ENCODE results near the gene COX8C. TPM values are rescaled to one million over a fixed set of nuclear protein-coding genes. Genes with fewer than 3 reads are reported as not detected.

The COX8C gene
- total RNA-seq, 1 donor from 2014 or later: not detected

- DNase-seq (ENCODE audit: low spot score in 2 of 2) (no peak), FAIRE-seq (no peak)
Measured at GRCh38 chr14:93319958-93320357, 27.0 kb upstream of the COX8C start.

GRCh38 chr14:93320489-93320888, 26.5 kb upstream of the COX8C start:
- FAIRE-seq (no peak), DNase-seq (ENCODE audit: low spot score in 2 of 2) (no peak)

- FAIRE-seq: no peak
- DNase-seq (ENCODE audit: low spot score in 2 of 2): no peak
Measured at GRCh38 chr14:93322929-93323599, 23.9 kb upstream of the COX8C start.

GRCh38 chr14:93323600-93324174, 23.3 kb upstream of the COX8C start:
- FAIRE-seq: no peak
- no peak for DNase-seq (ENCODE audit: low spot score in 2 of 2)

GRCh38 chr14:93326196-93326595, 20.8 kb upstream of the COX8C start:
- FAIRE-seq (no peak), DNase-seq (ENCODE audit: low spot score in 2 of 2) (no peak)

GRCh38 chr14:93328546-93328945, 18.4 kb upstream of the COX8C start:
- FAIRE-seq (no peak), DNase-seq (ENCODE audit: low spot score in 2 of 2) (no peak)

- FAIRE-seq (no peak), DNase-seq (ENCODE audit: low spot score in 2 of 2) (no peak)
Measured at GRCh38 chr14:93329965-93330608, 16.9 kb upstream of the COX8C start.

GRCh38 chr14:93330609-93331000, 16.4 kb upstream of the COX8C start:
- FAIRE-seq (no peak), DNase-seq (ENCODE audit: low spot score in 2 of 2) (no peak)

- FAIRE-seq (no peak), DNase-seq (ENCODE audit: low spot score in 2 of 2) (no peak)
Measured at GRCh38 chr14:93331002-93331727, 15.8 kb upstream of the COX8C start.

- DNase-seq (ENCODE audit: low spot score in 2 of 2) (no peak), FAIRE-seq (no peak)
Measured at GRCh38 chr14:93331728-93332396, 15.1 kb upstream of the COX8C start.

- DNase-seq (ENCODE audit: low spot score in 2 of 2): peak; percentile 62 to 76
Measured at GRCh38 chr14:93332397-93332852, 14.6 kb upstream of the COX8C start.

GRCh38 chr14:93332853-93333630, 13.9 kb upstream of the COX8C start, which contains the start of gene BTBD7:
TSS of gene BTBD7 (minus strand) at chr14:93333036. CDS start at chr14:93296051, 36,985 bp downstream.
- no peak for FAIRE-seq
- peak; percentile 96 to 98 for DNase-seq (ENCODE audit: low spot score in 2 of 2)

More at GRCh38 chr14:93332397-93332852, 14.6 kb upstream of the COX8C start:
- no peak for FAIRE-seq

GRCh38 chr14:93333631-93334103, 13.3 kb upstream of the COX8C start:
- FAIRE-seq: no peak
- no peak for DNase-seq (ENCODE audit: low spot score in 2 of 2)

- no peak for DNase-seq (ENCODE audit: low spot score in 2 of 2)
- FAIRE-seq: no peak
Measured at GRCh38 chr14:93337143-93337753, 9.7 kb upstream of the COX8C start.

GRCh38 chr14:93337884-93338283, 9.1 kb upstream of the COX8C start:
- FAIRE-seq: no peak

GRCh38 chr14:93343266-93343665, 3.7 kb upstream of the COX8C start:
- no peak for DNase-seq (ENCODE audit: low spot score in 2 of 2)
- no peak for FAIRE-seq

More at GRCh38 chr14:93337884-93338283, 9.1 kb upstream of the COX8C start:
- DNase-seq (ENCODE audit: low spot score in 2 of 2): no peak

GRCh38 chr14:93343797-93344196, 3.2 kb upstream of the COX8C start:
- DNase-seq (ENCODE audit: low spot score in 2 of 2) (no peak), FAIRE-seq (no peak)

GRCh38 chr14:93347850-93348249, 868 bp downstream of the COX8C start:
- no peak for DNase-seq (ENCODE audit: low spot score in 2 of 2)

GRCh38 chr14:93348292-93348691, 1.3 kb downstream of the COX8C start:
- no peak for FAIRE-seq
- no peak for DNase-seq (ENCODE audit: low spot score in 2 of 2)

More at GRCh38 chr14:93347850-93348249, 868 bp downstream of the COX8C start:
- FAIRE-seq: no peak

Data from frontal cortex (tissue), 4 donors.